ENCODE results near the gene SIAH1.
"Not testable (repeated sequence)": the region's sequence is repeated elsewhere in the genome, so short reads cannot be mapped to it uniquely, and the experiment has no call there.

Gene SIAH1

DNA sequence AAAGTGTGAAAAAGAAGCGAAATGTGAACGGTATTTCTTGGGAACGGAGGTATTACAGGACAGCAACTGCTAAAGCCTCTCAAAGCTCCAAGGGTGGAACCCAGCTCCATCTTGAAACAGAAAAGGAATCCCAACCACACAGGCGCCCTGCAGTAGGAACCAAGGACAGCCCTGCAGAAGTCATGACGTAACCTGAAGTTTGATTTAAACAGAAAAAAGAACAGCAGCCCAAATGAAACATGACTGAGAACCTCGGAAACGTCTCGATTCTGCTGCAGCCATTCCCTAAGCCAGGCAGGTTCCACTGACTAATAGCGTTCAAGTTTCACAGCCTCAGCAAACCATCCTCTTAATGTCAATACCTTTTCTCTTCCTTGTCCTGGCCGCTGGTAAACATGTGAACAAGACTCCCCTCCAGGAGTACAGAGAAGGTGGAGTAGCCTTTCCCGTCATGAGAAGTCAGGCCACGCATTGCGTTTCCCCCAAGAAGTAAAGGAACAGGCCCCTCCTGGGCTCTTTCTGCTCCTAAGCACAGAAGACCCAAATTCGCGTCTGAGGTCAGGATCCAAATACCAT lies 20.1 kb downstream of the SIAH1 start:
- DNase-seq = no peak

DNA sequence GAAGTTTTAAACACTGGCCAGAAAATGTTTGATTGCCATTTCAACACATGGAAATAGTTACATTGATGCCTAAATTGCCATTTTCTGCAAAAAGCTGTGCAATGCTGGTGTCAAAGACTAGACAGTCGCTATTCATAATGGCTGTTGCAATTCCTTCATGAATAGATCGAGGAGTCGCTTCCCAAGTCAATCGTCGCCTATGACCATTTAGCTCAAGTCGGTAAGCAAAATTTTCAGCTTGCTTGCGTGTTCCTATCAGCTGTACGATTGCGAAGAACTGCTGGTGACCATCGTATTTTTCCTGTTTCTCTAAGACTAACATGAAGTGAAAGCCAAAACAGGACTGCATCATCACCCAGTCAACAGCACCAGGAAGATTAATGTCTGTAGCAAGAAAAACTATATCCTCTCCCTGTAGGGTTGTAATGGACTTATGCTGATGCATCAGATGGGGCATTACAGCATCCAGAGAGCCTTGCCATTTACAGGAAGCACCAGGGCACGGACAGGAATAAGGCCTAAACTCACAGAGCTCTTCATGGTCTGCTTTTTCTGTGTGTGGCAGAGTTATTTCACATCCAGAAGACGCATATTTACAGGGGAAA lies 23.6 kb downstream of the SIAH1 start:
- DNase-seq = no peak

DNA sequence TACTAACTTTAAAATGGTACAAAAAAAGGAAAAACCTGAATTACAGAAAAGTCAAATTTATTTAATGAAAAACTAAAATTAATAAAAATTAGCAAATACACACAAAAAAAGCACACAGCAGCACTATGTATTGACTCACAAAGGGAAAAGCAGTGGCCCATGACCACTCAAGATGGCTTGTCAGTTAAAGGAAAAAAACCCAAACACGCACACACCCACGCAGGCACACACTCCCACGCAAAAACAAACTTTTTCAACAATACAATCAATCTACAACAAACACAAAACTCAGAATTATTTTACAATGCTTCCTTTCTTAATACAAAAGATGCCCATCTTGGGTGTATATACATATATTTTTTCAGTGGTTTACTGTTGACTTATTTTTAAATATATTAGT lies 24.2 kb downstream of the SIAH1 start:
- DNase-seq = no peak

DNA sequence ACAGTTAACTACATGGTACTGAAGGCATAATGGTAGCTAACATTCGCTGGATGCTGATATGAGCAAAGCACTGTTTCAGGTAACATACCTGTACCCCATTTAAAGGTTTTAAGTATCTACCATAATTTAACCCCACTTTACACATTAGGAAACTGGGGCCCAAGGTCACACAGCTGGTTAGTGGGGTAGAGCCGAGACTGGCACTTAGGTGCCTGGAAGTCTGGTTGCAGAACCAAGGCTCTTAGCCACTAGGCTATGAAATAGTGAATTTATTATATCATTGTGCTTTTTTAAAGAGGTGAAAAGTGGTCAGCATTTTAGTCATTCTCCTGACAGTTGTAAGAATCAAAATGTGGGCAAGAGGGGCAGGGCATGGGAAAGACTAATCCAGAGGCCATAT lies 25.2 kb downstream of the SIAH1 start:
- no peak for DNase-seq

DNA sequence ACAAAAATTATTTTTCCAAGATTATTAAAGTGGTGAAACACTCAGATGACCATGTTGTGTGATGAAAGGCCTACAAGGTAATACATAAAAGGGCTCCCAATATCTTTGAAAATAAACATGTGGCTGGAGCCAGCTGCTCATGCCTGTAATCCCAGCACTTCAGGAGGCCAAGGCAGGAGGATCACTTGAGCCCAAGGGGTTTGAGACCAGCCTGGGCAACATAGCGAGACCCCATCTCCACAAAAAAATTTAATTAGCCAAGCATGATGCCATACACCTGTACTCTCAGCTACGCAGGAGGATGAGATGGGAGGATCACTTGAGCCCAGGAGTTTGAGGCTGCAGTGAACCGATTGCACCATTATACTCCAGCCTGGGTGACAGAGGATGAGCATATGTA lies 26.8 kb downstream of the SIAH1 start:
- DNase-seq = no peak

DNA sequence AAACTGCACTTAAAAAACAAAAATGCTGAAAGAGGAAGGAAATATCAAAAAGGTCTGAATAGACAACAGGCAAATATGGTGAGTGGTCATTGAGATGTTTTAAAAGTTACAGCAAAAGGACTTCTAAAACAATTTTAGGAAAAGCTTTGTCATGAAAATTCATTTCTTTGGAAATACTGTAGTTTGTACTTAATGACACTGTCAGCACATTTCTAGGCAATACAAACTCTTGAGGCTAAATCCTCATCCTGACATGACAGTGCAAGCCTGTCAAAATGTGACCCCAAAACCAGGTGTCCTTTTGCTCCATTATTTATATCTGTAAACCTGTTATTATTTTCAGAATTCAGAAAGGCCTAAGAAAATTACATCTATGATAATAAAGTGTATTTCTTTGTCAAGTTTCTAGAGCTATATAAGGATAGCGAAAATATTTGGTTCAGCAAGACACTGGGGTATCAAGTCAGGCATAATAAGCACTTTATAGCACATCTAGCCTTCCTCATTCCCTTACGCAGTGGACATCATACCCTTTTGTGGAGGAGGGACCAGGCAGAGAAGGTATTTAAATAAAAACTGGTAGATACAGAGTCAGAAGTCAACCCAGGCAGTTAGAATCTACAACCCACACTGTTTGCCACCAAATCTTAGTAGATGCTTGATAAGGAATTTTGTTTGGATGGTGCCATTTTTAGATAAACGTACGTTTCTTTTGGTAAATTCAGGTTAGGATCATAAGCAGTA lies 28.4 kb downstream of the SIAH1 start:
- DNase-seq = no peak

DNA sequence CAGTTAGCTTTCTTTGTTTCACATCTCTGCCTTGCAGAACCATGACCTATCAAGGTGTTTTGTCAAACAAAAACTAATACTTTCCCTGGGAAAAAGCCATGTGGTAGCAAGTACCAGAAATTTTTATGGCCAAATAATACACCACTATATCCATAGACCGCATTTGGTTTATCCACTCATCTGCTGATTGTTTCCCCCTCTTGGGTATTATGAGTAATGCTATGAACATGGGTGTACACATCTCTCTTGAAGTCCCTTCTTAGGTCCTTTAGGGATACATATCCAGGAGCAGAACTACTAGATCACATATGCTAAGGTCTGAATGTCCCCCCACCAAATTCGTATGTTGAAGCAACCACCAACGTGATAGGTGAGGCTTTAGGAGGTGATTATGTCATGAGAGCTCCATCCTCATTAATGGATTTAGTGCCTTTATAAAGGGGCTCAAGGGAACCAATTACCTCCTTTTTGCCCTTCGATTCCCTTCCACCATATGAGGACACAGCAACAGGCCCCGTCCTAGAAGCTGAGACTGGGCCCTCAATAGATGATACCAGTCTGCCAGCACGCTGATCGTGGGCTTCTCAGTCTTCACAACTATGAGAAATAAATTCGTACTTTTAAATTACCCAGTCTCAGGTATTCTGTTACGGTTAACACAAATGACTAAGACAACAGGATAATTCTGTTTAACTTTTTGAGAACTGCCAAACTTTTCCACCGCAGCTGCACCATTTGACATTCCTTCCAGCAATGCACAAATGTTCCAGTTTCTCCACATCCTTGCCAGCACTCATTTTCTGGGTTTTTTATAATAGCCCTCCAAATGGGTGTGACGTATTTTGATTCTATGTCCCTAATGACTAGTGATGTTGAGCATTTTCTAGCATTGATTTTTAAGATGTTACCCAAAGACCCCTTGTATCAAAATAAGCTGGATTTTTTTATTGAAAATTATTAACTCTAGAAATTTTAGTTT lies 30.0 kb downstream of the SIAH1 start:
- DNase-seq = peak; percentile 23

DNA sequence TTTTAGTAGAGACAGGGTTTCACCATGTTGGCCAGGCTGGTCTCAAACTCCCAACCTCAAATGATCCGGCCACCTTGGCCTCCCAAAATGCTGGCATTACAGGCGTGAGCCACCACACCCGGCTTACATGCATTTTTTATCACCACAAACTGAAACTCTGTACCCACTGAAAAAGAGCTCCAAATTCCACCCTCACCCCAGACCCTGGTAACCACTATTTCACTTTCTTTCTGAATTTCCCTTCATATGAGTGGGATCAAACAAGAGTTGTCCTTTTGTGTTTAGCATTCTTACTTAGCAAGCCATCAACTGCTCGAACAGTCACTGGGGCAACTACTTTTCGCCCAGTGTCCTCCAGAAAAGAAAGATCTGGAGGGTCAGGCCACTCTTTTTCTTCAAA lies 30.8 kb downstream of the SIAH1 start:
- not testable (repeated sequence) for DNase-seq

DNA sequence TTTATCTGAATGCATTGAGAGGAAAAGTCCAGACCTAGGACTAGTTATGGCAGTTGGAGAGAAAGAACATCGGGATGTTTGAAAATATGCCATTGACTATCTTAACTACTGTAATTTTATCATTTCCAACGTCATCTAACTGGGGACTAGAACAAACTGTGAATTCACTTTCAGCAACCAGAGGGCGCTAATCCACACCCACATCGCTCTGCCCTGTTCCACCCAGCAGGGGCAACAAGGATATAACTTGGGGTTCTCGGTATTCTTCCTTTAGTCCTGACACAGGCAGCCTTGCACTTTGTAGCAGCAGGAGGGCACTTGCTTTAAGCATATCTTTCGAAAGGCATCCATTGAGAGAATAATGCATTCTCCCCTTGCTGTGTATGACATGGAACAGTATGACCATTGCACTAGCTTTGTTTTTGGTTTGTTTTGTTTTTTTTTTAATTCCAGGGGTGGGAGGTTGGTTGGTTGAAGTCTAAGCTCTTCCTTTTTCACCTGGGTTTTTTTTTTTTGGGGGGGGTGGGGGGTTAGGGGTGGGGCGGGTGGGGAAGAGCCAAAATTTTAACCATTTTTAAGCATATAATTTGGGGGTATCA lies 31.5 kb downstream of the SIAH1 start:
- DNase-seq = peak; percentile 79

DNA sequence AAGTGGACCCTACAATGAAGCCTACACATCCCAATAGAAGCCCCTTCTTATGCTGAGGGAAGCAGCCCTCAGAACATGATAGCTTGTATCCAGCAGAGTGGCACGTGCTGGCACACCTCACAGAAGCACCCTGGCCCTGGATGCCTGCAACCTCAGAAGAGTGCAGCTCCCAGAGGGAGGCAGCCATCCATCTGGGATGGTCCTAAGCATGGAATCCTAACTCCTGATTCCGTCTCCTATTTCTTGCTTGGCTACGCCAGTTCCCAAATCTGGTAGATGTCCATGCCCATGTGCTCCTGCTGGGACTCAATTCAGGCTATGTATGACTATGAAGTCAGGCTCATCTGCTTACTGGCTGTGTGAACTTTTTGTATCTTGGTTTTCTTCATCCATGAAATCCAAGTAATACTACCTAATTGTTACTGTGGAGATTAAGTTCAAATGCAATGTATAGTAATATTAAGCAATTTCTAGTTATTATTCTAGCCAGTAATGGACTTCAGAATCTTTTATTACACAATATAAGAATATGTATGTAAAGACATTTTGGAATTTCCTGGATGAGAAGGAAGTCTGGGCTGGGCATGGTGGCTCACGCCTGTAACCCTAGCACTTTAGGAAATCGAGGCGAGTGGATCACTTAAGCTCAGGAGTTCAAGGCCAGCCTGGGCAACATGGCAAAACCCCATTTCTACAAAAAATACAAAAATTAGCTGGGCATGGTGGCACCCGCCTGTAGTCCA lies 32.4 kb downstream of the SIAH1 start:
- no peak for DNase-seq

DNA sequence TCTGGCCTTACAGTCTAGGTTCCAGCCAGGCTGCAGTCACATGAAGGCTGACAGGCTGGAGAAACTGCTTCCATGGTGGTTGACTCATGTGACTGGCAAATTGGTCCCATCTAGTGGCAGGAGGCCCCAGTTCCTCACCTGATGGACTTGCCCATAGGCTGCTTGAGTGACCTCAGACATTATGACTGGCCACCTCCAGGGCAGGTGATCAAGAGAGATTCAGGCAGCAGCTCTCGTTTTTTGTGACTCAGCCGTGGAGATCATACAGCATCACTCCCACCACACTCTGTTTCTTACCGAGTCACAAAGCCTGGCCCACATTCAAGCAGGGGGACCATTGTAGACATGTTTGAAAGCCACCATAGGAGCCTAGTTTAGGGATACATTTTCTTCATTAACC lies 34.5 kb downstream of the SIAH1 start:
- no peak for DNase-seq

DNA sequence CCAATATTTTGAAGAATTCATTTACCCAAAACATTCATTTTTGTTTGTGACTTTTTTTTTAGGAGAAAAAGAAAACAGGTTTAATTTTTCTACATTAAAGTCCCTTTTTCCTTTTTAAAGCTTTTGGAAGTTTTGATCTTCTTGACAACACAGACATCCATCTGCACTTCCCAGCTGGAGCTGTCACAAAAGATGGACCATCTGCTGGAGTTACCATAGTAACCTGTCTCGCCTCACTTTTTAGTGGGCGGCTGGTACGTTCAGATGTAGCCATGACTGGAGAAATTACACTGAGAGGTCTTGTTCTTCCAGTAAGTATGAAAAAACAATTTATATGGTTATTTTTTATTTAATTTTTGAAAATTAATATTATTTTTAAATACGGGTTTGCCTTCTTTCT lies 37.2 kb downstream of the SIAH1 start:
- peak; percentile 19 for DNase-seq

DNA sequence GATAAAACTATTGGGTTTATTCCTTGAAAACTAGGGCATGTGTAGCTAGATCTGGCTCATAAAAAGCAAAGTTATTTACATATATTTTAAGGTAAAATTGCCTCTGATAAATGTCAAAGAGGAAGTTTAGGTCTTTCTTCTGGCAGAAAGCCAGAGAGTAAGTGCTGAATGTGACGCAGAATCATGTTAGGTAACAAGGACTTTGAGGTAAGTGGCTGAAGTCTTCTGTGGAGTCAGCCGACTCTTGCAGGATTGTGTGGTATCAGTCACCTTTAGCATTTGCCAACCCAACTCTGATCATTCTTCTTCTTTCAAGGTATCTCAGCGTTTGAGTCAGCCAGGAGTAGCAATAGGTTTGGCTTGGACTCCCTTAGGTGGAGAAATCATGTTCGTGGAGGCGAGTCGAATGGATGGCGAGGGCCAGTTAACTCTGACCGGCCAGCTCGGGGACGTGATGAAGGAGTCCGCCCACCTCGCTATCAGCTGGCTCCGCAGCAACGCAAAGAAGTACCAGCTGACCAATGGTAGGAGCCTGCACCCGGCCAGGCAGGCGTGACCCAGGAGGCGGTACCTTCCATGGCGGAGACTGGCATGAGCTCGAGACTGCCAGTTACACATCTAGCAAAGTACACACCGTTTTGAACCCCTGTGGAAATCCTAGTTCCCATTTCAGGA lies 37.9 kb downstream of the SIAH1 start:
- DNase-seq = no peak

DNA sequence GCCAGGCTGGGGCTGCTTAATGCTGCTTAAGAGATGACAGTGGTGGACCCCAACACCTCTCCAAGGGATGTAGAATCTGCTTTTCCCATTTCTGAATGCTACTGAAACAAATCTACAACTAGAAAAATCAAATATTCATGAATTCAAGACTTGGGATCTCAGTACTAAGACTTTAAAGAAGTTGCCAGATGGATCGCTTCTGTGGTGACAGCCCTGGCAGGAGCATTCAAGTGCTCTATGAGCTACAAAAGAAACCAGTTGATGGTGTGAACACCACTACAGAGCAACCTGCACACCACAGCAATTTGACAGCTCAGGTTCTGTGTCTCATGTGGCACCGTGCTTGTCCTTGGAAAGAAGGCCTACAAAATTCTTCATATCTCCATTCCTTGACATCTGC lies 42.6 kb downstream of the SIAH1 start:
- DNase-seq = no peak

DNA sequence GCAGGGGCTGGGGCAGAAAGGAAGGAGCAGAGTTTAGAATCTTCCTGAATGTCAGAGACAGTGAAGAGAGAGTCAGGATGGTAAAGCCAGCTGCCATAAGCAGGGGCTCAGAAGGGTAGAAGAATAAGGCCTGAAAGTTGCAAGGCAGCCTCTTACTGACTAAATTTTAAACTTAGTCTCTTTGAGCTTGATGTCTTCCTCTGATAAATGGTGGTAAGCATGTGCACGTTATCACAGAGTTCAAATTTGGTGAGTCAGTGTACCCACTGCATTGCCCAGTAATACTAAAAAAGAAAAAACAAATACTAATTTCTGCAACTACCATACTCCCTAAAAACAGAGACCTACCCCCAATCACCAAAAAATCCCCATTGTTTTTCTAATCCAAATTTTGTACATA lies 45.2 kb downstream of the SIAH1 start:
- no peak for DNase-seq

DNA sequence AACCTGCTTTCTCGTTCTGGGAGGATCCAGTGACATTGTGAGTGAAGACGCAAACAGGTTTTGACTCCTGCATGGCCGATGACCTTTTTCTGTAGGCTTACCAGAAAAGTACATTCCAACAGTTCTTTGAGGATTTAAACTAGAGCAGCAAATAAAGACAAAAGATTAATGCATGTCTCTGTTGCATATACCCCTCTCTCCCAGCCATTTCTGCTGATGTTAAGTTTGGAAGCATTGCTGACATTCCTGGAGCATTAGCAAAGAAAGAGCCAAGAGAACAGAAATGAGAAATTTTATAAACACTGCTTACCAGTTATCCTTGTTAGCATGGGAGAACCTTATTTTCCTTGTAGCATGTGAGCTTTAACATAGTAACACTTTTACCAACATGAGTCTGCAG lies 49.3 kb downstream of the SIAH1 start:
- no peak for DNase-seq

DNA sequence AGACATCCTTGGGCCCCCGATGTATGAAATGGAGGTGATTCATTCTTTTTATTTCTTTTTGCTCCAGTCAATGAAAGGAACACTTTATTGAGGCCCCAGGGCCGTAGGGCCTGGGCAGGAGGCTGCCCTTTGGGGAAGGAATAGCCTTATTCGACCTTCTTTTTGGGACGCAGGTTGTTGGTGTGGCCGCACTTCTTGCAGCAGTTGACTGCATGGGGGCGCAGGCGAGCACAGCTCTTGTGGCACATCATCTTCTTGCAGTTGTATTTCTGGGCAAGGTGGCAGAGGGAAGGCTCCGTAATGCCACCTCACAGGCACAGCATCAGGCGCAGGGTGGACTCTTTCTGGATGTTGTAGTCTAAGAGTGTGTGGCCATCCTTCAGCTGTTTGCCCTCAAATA lies 50.9 kb downstream of the SIAH1 start:
- DNase-seq = no peak

DNA sequence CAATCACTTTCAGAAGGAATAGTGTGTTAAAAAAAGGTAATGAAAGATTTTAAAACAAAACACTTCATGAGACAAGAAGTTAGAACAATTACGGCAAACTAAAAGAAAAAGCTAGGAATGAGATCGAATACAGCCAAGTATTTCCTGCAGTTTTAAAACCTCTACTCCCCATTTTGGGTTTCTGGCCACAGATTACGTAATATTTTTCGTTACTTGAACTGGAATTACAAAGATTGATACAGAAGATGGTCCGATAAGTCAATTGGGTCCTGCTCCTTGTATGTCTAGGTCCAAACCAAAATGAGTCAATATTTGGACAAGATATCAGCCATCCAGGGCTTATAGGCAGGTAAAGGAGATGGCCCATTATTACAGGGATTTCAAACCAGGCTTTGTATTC lies 52.2 kb downstream of the SIAH1 start:
- DNase-seq = no peak

DNA sequence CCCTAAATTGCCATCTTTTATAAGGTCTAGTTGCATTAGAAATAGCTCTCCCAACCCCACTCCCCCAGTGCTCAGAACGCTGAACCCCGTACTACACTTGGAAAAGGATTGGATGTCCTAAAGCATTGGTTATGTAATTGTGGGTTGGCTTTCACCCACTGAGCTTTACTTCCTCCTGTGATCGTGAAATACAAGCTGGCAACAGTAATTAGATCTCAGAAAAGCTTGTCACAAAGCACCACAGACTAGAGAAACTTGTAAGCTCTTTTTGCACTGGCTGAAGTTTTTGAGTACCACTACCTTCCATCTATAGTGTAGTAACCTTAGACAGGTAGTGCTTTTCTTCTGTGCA lies 54.4 kb downstream of the SIAH1 start:
- no peak for DNase-seq

DNA sequence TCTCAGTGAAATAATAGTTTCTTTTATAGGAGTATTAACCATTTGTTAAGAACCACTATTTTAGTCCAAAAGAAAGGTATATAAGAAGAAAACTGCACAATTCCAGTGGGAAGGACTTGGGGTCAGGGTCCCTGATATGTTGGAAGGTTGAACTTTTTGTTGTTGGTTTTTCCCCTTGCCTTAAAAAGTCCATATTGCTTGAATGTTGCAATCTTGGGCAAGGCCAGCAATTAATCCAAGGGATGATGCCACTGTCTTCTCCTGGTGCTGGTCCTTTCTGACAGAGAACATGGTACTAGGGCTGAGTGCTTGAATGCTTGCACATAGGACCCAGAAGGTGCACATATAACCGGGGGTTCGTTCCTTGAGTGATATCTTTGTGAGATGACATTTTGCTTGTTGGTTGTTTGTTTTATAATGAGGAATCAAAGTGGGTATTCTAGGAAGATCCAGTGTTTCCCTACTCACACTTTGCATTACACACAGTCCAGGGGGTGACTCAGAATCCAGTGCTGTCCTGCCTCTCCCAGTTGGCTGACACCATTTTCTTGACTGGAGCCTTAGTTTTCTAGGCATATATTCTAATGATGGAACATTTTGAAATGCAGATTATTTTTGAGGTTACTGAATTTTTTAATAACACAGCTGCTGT lies 54.9 kb downstream of the SIAH1 start:
- DNase-seq = no peak

DNA sequence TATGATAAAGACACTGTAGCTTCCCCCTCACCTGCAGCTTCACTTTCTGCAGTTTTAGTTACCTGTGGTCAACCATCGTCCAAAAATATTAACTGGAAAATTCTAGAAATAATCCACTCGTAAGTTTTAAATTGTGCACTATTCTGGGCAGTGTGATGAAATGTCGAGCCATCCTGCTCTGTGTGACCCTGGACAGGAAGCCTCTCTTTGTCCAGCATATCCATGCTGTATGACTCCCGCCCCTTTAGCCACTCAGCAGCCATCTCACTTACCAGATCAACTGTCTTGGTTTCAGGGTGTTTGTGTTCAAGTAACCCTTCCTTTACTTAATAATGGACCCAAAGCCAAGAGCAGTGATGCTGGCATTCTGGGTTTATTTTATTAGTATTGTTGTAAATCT lies 56.1 kb downstream of the SIAH1 start:
- no peak for DNase-seq
